ENCODE results near the gene RNF43. TPM values are rescaled to one million over a fixed set of nuclear protein-coding genes. Genes with fewer than 3 reads are reported as not detected.

RNF43 gene
- total RNA-seq, 1 donor from 2014 or later, result not detected

DNA sequence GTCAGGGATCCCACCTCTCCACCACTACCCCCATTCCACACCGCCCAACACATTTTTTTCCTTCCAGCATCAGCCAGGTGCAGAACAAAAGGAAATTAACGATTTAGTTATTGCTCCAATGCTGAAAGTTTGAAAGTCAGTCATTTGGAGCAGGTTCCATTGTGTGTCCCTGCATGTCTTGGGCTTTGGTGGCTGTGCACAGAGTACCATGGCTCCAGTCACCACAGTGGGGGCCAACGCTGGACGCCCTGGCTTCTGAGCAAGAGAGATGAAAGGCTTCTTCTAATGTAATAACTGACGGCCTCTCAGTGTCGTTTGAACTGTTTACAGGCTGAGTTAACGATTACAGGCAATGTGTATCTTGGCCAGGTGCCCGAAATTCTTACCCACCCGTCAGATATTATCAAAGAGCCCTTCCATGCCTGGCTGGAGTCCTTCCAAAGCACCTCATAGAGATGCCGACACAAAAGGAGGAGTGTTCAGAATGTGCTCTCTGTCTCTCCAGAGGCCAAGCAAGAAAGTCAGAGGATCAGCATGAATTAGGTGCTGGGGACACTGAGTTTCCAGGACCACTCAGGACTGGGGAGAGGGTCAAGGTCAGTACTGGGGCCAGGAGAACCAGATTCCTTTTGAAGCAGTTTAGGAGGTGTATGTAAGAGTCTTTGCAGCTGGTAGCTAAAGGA is 25.9 kb downstream of the RNF43 start:
- Histone ChIP-seq H3K9ac (no peak overlapping the region), H3K9me3 (ENCODE audit: low read depth) (no peaks in the 10 kb centered on the region), H3F3A (ENCODE audit: low read depth) (no peaks in the 10 kb centered on the region), H3K4me1 (peaks cover 17% of the 10 kb centered on the region), H3K4me3 (no peak overlapping the region), H3K27ac (no peak overlapping the region), H2AFZ (replicated peaks) (no peak overlapping the region), H3K36me3 (no peaks in the 10 kb centered on the region), H3K27me3 (no peaks in the 10 kb centered on the region), H4K20me1 (ENCODE audit: low read depth) (no peaks in the 10 kb centered on the region), H3K79me2 (ENCODE audit: low read depth) (no peaks in the 10 kb centered on the region), H3K4me2 (no peak overlapping the region)
- Mint-ChIP-seq H3K4me3 (no peak overlapping the region), H3K9me3 (no peaks in the 10 kb centered on the region), H3K36me3 (peaks cover 3% of the 10 kb centered on the region), H3K27me3 (ENCODE audit: insufficient read depth, low read depth) (peaks cover 6% of the 10 kb centered on the region), H3K27ac (no peak overlapping the region), H3K4me1 (peaks cover 27% of the 10 kb centered on the region)
- no peak for DNase-seq (ENCODE audit: low spot score)
- TF ChIP-seq CTCF (IDR thresholded peaks at IDR 0.05) (no peak), EZH2 (IDR thresholded peaks at IDR 0.05) (no peak)

- peaks cover 6% of the 10 kb centered on the region for H3K27me3 Mint-ChIP-seq (ENCODE audit: insufficient read depth, low read depth)
- H3K27ac ChIP-seq, result no peak overlapping the region
- H3K79me2 ChIP-seq (ENCODE audit: low read depth), result no peaks in the 10 kb centered on the region
- H3K27ac Mint-ChIP-seq, result no peak overlapping the region
- H3K4me3 ChIP-seq, result no peak overlapping the region
- no peaks in the 10 kb centered on the region for H3K36me3 ChIP-seq
- no peaks in the 10 kb centered on the region for H3F3A ChIP-seq (ENCODE audit: low read depth)
- H3K4me1 Mint-ChIP-seq, result peaks cover 22% of the 10 kb centered on the region
- peaks cover 17% of the 10 kb centered on the region for H3K4me1 ChIP-seq
- no peaks in the 10 kb centered on the region for H3K9me3 ChIP-seq (ENCODE audit: low read depth)
- no peak overlapping the region for H2AFZ ChIP-seq (replicated peaks)
- peaks cover 3% of the 10 kb centered on the region for H3K36me3 Mint-ChIP-seq
- no peak for DNase-seq (ENCODE audit: low spot score)
- no peak for TF ChIP-seq CTCF (IDR thresholded peaks at IDR 0.05)
- TF ChIP-seq EZH2phosphoT487 (IDR thresholded peaks at IDR 0.05), result no peak
- no peak for TF ChIP-seq EZH2 (IDR thresholded peaks at IDR 0.05)
- no peaks in the 10 kb centered on the region for H4K20me1 ChIP-seq (ENCODE audit: low read depth)
- H3K4me2 ChIP-seq, result no peak overlapping the region
- no peaks in the 10 kb centered on the region for H3K27me3 ChIP-seq
- no peaks in the 10 kb centered on the region for H3K9me3 Mint-ChIP-seq
- no peak overlapping the region for H3K9ac ChIP-seq
- no peak overlapping the region for H3K4me3 Mint-ChIP-seq
Observed at GRCh38 chr17:58390884-58391283, 26.4 kb downstream of the RNF43 start.

DNA sequence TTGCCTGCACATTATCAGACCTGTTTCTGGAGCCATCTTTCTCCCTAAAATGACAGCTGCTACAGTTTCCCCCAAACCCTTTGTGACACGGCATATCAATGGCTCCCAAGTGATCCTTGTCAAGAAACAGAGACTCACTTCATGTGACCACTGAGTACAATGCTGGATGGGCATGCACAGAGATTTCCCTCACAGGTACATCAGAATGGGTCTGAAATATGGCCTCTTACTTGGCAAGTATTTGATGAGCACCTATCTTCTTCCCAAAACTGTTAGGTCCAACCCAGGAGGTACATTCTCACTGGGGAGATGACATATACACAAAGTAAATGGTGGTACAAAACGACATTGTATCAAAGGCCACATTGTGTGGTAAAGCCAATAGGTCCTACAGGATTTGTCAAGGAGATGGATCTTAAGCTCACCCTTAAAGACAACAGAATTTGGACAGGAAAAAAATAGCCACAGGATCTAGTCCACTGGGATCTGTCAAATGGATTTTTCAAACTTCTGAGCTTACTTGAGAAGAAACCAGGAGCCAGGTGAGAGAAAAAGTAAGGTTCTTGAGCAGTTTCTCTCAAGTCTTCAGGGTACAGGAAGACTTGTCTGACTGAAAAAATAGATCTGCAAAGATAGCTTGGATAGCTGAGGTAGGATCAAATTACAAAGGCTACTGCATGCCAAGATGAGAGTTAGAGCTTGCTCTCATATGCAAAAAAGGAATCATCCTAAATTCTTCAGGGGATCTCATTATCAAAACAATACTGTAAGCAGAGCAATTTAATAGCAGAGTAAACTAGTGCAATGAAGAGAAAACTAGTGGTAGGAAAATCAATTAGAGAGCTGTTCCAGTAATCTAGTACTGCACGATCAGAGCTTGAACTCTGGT is 28.8 kb downstream of the RNF43 start:
- H3K9me3 ChIP-seq (ENCODE audit: low read depth), result no peaks in the 10 kb centered on the region
- no peak overlapping the region for H3K27ac ChIP-seq
- peaks cover 6% of the 10 kb centered on the region for H3K27me3 Mint-ChIP-seq (ENCODE audit: insufficient read depth, low read depth)
- H3K9ac ChIP-seq, result no peak overlapping the region
- no peaks in the 10 kb centered on the region for H3K36me3 Mint-ChIP-seq
- no peaks in the 10 kb centered on the region for H3K27me3 ChIP-seq
- no peaks in the 10 kb centered on the region for H3K36me3 ChIP-seq
- H3K27ac Mint-ChIP-seq, result no peak overlapping the region
- no peak overlapping the region for H3K4me3 Mint-ChIP-seq
- H3K4me1 ChIP-seq, result peaks cover 17% of the 10 kb centered on the region
- no peaks in the 10 kb centered on the region for H3K79me2 ChIP-seq (ENCODE audit: low read depth)
- peak overlapping the region; percentile 20 for H3K4me2 ChIP-seq
- H3K9me3 Mint-ChIP-seq, result no peaks in the 10 kb centered on the region
- peaks cover 28% of the 10 kb centered on the region for H3K4me1 Mint-ChIP-seq
- H3K4me3 ChIP-seq, result no peak overlapping the region
- peak overlapping the region; percentile 23 for H2AFZ ChIP-seq (replicated peaks)
- no peaks in the 10 kb centered on the region for H4K20me1 ChIP-seq (ENCODE audit: low read depth)
- H3F3A ChIP-seq (ENCODE audit: low read depth), result no peaks in the 10 kb centered on the region
- DNase-seq (ENCODE audit: low spot score), result no peak
- no peak for TF ChIP-seq EZH2phosphoT487 (IDR thresholded peaks at IDR 0.05)
- TF ChIP-seq CTCF (IDR thresholded peaks at IDR 0.05), result no peak
- TF ChIP-seq EZH2 (IDR thresholded peaks at IDR 0.05), result no peak

Measured in neural progenitor cell (in vitro differentiated cells).